GM12892 (cell line): ENCODE results near the gene P3H1.

Source experiments
- DNase-seq: peaks from one replicate; pipeline ENCODE4 v3.0.0; 2011; ENCODE audit not compliant: insufficient read length
- FAIRE-seq: peaks from 2 replicates; lab custom pipeline; 2011; peaks lifted over from hg19 to GRCh38; lab: Jason Lieb, UNC
- POLR2A ChIP-seq: IDR thresholded peaks from 2 replicates; pipeline ENCODE4 v1.6.1; 2011; ENCODE audit warnings: low read depth, low read length, control low read depth
- POLR2AphosphoS5 ChIP-seq: IDR thresholded peaks from 2 replicates; pipeline ENCODE4 v1.6.1; 2011; ENCODE audit warnings: low read depth, low read length, control low read depth
- TAF1 ChIP-seq: IDR thresholded peaks from 2 replicates; pipeline ENCODE4 v1.6.1; 2011; ENCODE audit warnings: low read depth, mild to moderate bottlenecking, control low read depth, low read length, borderline replicate concordance

Gene P3H1

GRCh38 chr1:42768172-42768571 is 1.3 kb upstream of the P3H1 start:
- TF ChIP-seq POLR2A = no peak
- FAIRE-seq = no peak
- no peak for DNase-seq

GRCh38 chr1:42767510-42768000 is 727 bp upstream of the P3H1 start:
- FAIRE-seq (peak; percentile 56), DNase-seq (no peak)
- no peak for TF ChIP-seq POLR2A
- TF ChIP-seq POLR2AphosphoS5 = no peak; the same call in 1 of the 2 replicates
- no peak for TF ChIP-seq TAF1

GRCh38 chr1:42765832-42766740 is 742 bp downstream of the P3H1 start:
- DNase-seq (no peak), FAIRE-seq (peak; percentile 77)
- TF ChIP-seq POLR2AphosphoS5 (no peak), TAF1 (no peak), POLR2A (no peak)

- TF ChIP-seq POLR2AphosphoS5 (no peak), TAF1 (no peak), POLR2A (no peak)
- FAIRE-seq (no peak), DNase-seq (no peak)
Observed at GRCh38 chr1:42765269-42765668, 1.6 kb downstream of the P3H1 start.

GRCh38 chr1:42762269-42762668 is 4.6 kb downstream of the P3H1 start:
- no peak for DNase-seq
- no peak for FAIRE-seq
- TF ChIP-seq POLR2AphosphoS5 (no peak), POLR2A (no peak)

GRCh38 chr1:42761567-42761966 is 5.3 kb downstream of the P3H1 start:
- no peak for TF ChIP-seq POLR2A
- no peak for TF ChIP-seq TAF1
- no peak for TF ChIP-seq POLR2AphosphoS5
- DNase-seq (no peak), FAIRE-seq (no peak)

- no peak for DNase-seq
Observed at GRCh38 chr1:42759114-42759513, 7.7 kb downstream of the P3H1 start.

GRCh38 chr1:42758641-42759040 is 8.2 kb downstream of the P3H1 start:
- DNase-seq = no peak
- TF ChIP-seq TAF1 (no peak), POLR2AphosphoS5 (no peak), POLR2A (no peak)
- no peak for FAIRE-seq

More at GRCh38 chr1:42759114-42759513, 7.7 kb downstream of the P3H1 start:
- TF ChIP-seq TAF1 (no peak), POLR2AphosphoS5 (no peak), POLR2A (no peak)
- FAIRE-seq = no peak

- FAIRE-seq (no peak), DNase-seq (no peak)
- no peak for TF ChIP-seq POLR2A
Observed at GRCh38 chr1:42757892-42758275, 8.9 kb downstream of the P3H1 start.

- DNase-seq (no peak), FAIRE-seq (peak; percentile 81)
- no peak for TF ChIP-seq POLR2A
Observed at GRCh38 chr1:42756956-42757891, 9.6 kb downstream of the P3H1 start.

GRCh38 chr1:42753070-42753469 is 13.8 kb downstream of the P3H1 start:
- TF ChIP-seq POLR2AphosphoS5 = no peak
- TF ChIP-seq POLR2A = no peak
- no peak for TF ChIP-seq TAF1
- DNase-seq = no peak
- FAIRE-seq = no peak
